Measurements from ENCODE around the gene TFDP2.
"Not testable (repeated sequence)": the region's sequence is repeated elsewhere in the genome, so short reads cannot be mapped to it uniquely, and the experiment has no call there.

TFDP2 gene

DNA sequence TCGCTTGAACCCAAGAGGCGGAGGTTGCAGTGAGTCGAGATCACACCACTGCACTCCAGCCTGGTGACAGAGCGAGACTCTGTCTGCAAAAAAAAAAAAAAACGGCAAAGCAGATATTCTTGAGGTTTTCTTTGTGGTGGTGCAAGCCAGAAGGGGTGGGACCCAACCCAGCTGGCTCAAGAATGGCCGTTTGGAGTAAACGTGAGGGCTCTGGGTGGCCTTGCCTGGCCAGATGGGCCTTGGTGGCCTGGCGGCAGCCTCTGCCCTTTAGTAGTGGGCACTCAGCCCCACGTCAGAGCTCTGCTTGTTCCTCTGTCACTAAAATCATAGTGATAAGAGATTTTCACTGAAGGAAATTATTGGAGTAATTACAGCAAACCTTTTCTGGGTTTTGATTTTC, 222.4 kb downstream of the TFDP2 start:
- no peak for DNase-seq (ENCODE audit: low read depth)
- TF ChIP-seq, protein P1, sequence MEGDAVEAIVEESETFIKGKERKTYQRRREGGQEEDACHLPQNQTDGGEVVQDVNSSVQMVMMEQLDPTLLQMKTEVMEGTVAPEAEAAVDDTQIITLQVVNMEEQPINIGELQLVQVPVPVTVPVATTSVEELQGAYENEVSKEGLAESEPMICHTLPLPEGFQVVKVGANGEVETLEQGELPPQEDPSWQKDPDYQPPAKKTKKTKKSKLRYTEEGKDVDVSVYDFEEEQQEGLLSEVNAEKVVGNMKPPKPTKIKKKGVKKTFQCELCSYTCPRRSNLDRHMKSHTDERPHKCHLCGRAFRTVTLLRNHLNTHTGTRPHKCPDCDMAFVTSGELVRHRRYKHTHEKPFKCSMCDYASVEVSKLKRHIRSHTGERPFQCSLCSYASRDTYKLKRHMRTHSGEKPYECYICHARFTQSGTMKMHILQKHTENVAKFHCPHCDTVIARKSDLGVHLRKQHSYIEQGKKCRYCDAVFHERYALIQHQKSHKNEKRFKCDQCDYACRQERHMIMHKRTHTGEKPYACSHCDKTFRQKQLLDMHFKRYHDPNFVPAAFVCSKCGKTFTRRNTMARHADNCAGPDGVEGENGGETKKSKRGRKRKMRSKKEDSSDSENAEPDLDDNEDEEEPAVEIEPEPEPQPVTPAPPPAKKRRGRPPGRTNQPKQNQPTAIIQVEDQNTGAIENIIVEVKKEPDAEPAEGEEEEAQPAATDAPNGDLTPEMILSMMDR (conservative IDR thresholded peaks at IDR 0.05; ENCODE audit: control insufficient read depth, insufficient read depth, low read depth, low read length), result no peak

GRCh38 chr3:141925677-141926076, 223.7 kb downstream of the TFDP2 start:
- not testable (repeated sequence) for H3K4me3 ChIP-seq (ENCODE audit: control insufficient read depth, low read depth, low read length); DNase-seq (ENCODE audit: low read depth)

More for the DNA sequence above, 222.4 kb downstream of the TFDP2 start:
- no peak overlapping the region for H3K4me3 ChIP-seq (ENCODE audit: control insufficient read depth, low read depth, low read length)

DNA sequence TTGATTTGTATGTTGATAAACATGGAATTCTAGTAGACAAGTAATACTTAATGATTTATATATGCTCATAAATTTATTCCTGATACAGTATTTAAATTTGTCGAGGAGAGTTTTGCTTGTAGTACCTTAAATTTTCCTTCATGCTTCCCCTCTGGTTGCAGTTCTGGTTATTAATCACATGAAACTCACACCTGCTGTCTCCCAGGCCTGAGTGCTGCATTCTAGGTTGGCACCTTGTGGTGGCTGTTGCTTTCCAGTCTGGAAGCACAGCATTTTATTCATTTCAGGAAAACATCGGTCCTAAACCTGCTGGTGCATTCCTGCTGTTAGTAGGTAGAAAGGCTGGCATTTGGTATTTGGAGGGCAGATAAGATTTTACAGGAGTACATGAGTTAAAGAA, 228.0 kb downstream of the TFDP2 start:
- TF ChIP-seq, protein P1 (conservative IDR thresholded peaks at IDR 0.05; ENCODE audit: control insufficient read depth, insufficient read depth, low read depth, low read length), result no peak
- no peak overlapping the region for H3K4me3 ChIP-seq (ENCODE audit: control insufficient read depth, low read depth, low read length)
- no peak for DNase-seq (ENCODE audit: low read depth)

GRCh38 chr3:141920701-141921100, 228.6 kb downstream of the TFDP2 start:
- TF ChIP-seq, protein P1 (conservative IDR thresholded peaks at IDR 0.05; ENCODE audit: control insufficient read depth, insufficient read depth, low read depth, low read length), result no peak
- DNase-seq (ENCODE audit: low read depth), result no peak
- H3K4me3 ChIP-seq (ENCODE audit: control insufficient read depth, low read depth, low read length), result no peak overlapping the region

- H3K4me3 ChIP-seq (ENCODE audit: control insufficient read depth, low read depth, low read length), result no peak overlapping the region
- TF ChIP-seq, protein P1 (conservative IDR thresholded peaks at IDR 0.05; ENCODE audit: control insufficient read depth, insufficient read depth, low read depth, low read length), result no peak
- no peak for DNase-seq (ENCODE audit: low read depth)
These were observed 233.6 kb downstream of the TFDP2 start for GRCh38 chr3:141915766-141916165.

DNA sequence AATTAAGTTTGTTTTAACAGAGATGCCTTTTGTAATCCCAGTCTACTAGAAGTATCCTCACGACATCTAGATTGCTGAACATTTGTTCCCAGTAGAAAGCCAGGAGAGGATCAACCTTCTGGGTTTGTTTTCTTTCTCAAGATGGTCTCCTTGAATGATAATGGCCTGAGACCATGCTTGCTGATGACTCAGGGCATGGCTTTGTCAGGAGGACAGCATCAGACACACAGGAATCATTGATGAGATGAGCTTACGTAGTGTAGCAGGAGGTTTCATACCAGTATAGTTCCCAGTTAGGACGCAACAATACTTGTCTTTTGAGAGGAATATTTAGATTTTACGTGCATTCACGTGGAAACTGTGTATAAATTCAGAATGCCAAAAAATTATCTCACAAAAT, 234.3 kb downstream of the TFDP2 start:
- H3K4me3 ChIP-seq (ENCODE audit: control insufficient read depth, low read depth, low read length), result no peak overlapping the region
- TF ChIP-seq, protein P1 (conservative IDR thresholded peaks at IDR 0.05; ENCODE audit: control insufficient read depth, insufficient read depth, low read depth, low read length), result no peak
- peak; percentile 25 for DNase-seq (ENCODE audit: low read depth)

DNA sequence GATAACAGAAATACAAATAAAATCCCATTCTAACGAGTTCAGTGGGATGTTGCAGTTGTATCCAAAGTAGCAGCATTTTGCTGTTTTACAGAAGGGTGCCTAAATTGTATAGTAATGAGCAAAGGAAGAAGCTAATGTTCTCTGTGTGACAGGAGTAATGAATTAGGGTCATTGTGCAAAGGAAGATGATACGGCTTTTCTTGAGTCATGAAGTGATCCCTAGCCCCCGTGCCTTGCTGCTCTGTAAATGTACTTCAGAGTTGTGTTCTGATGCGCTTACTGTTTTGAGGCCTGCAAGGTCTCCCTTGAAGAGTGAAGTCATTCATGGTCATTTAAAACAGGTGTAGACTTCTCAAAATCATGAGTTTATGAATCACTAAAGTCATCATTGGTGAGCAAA, 235.0 kb downstream of the TFDP2 start:
- no peak overlapping the region for H3K4me3 ChIP-seq (ENCODE audit: control insufficient read depth, low read depth, low read length)
- TF ChIP-seq, protein P1 (conservative IDR thresholded peaks at IDR 0.05; ENCODE audit: control insufficient read depth, insufficient read depth, low read depth, low read length), result no peak

More for the DNA sequence above, 235.0 kb downstream of the TFDP2 start:
- DNase-seq (ENCODE audit: low read depth), result peak; percentile 34
